ENCODE measurements around the gene CYP2W1.
A peak's percentile ranks its signal among the peaks of the same experiment; 100 is the strongest.
"Not testable (repeated sequence)": the region's sequence is repeated elsewhere in the genome, so short reads cannot be mapped to it uniquely, and the experiment has no call there.

CYP2W1 gene

DNA sequence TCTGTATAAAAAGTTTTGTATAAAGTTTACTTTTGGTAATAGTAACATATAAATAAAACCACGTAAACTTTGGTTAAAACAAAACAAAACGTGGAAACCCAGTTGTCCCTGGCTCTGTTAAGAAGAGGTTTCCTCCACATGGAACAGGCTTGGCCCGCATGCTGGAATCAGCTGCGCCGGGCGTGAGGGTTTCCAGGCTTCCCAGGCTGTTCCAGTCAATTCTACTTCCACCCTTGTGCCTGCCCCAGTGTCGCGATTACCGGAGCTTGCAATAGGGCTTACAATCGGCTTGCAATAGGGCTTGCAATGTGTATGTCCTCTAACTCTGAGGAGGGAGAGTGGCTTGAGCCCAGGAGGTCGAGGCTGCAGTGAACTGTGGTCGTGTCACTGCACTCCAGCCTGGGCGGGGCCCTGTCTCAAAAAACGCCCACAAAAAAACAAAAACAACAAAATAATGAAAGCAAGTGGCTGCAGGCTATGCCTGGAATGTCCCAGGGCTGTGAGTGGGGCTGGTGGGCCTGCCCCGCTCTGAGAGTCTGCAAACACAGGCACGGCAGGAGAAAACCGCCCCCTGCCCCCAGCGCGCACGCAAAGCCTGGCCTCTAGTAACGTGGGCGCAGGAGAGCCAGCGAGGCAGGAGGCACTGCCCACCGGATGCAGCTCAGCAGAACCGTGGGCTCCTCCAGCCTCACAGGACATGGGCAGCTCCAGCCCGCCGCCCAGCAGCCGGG is 16.3 kb downstream of the CYP2W1 start:
- DNase-seq (ENCODE audit: low spot score) = no peak

DNA sequence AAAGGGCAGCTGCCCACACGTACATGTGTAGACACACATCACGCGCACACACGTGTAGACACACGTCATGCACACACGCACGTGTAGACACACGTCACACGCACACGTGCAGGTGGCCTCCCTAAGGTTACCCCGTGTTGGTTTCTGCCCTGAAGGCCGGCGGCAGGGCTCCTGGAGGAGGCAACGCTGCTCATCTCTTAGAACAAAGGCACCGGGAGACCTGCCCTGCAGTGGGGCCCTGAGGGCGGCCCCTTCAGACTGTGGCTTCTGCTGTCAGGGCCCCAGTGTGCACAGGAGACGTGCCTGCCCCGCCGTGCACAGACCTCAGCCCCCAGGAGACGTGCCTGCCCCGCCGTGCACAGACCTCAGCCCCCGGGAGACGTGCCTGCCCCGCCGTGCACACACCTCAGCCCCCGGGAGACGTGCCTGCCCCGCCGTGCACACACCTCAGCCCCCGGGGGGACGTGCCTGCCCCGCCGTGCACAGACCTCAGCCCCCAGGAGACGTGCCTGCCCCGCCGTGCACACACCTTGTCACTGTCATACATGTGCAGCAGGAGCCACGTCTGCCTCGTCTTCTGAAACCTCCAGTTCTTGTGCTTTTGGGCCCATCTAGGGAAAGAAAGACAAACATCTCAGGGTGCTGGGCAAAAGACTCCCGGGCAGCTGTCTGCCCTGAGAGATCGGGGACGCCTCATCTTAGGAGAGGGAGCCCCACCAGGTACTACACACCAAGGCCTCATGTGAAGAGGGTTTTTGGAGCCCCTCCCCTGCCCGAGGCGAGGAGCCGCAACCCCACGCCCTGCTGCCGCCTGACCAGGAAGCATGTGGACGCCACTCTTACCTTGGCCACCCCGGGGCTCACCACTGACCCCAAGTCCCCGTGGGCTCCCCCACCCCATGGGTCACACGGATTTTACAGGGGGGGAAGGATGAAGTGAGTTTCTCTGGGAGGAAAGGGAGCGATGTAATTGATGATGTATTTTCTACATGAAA is 17.3 kb downstream of the CYP2W1 start:
- no peak for DNase-seq (ENCODE audit: low spot score)

DNA sequence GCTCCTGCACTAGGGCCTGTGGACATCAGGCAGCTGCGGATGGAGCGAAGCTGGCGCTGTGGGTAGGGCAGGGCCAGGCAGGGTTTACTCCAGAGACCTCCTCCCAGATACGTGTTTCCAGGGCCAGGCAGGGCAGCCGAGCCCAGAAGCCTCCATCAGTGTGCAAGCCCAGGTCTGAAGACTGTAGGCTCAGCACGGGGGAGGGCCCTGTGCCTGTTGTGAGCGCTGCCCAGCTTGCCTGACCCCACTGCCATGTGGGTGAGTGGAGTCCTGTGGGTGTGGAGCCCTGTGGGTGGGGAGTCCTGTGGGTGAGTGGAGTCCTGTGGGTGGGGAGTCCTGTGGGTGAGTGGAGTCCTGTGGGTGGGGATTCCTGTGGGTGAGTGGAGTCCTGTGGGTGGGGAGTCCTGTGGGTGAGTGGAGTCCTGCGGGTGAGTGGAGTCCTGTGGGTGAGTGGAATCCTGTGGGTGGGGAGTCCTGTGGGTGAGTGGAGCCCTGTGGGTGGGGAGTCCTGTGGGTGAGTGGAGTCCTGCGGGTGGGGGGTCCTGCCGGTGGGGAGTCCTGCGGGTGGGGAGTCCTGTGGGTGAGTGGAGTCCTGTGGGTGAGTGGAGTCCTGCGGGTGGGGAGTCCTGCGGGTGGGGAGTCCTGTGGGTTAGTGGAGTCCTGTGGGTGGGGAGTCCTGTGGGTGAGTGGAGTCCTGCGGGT is 18.2 kb downstream of the CYP2W1 start:
- DNase-seq (ENCODE audit: low spot score) = not testable (repeated sequence)

DNA sequence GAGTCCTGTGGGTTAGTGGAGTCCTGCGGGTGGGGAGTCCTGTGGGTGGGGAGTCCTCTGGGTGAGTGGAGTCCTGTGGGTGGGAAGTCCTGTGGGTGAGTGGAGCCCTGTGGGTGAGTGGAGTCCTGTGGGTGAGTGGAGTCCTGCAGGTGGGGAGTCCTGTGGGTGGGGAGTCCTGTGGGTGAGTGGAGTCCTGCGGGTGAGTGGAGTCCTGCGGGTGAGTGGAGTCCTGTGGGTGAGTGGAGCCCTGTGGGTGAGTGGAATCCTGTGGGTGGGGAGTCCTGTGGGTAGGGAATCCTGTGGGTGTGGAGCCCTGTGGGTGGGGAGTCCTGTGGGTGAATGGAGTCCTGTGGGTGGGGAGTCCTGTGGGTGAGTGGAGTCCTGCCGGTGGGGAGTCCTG is 19.0 kb downstream of the CYP2W1 start:
- not testable (repeated sequence) for DNase-seq (ENCODE audit: low spot score)

DNA sequence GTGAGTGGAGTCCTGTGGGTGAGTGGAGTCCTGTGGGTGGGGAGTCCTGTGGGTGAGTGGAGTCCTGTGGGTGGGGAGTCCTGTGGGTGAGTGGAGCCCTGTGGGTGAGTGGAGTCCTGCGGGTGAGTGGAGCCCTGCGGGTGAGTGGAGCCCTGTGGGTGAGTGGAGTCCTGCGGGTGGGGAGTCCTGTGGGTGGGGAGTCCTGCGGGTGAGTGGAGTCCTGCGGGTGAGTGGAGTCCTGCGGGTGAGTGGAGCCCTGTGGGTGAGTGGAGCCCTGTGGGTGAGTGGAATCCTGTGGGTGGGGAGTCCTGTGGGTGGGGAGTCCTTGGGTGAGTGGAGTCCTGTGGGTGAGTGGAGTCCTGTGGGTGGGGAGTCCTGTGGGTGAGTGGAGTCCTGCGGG is 19.5 kb downstream of the CYP2W1 start:
- not testable (repeated sequence) for DNase-seq (ENCODE audit: low spot score)

- no peak for DNase-seq (ENCODE audit: low spot score)
Measured at GRCh38 chr7:1004018-1004852, 21.3 kb downstream of the CYP2W1 start.

GRCh38 chr7:1005303-1005702 is 22.3 kb downstream of the CYP2W1 start:
- DNase-seq (ENCODE audit: low spot score) = no peak

- DNase-seq (ENCODE audit: low spot score) = no peak
Measured at GRCh38 chr7:1007901-1008300, 24.9 kb downstream of the CYP2W1 start.

- no peak for DNase-seq (ENCODE audit: low spot score)
Measured at GRCh38 chr7:1008733-1009363, 25.9 kb downstream of the CYP2W1 start.

DNA sequence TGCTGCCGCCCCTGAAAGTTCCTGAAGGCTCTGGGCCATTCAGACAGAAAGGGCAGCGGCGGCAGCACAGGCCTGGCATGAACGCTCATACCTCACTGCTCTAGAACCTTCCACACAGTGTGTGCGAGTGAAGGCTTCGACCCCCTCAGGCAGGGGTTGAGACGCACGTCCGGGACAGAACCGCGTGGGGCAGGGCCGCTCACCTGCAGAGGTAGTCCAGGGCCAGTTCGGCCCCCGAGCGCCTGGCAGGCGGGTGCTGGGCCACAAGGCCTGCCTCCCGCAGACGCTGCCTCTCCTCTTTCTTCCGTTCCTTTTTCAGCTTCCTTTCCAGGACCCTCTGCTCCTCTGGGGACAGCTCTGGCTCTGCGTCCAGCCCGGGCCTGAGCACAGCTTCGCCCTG is 26.8 kb downstream of the CYP2W1 start:
- no peak for DNase-seq (ENCODE audit: low spot score)

DNA sequence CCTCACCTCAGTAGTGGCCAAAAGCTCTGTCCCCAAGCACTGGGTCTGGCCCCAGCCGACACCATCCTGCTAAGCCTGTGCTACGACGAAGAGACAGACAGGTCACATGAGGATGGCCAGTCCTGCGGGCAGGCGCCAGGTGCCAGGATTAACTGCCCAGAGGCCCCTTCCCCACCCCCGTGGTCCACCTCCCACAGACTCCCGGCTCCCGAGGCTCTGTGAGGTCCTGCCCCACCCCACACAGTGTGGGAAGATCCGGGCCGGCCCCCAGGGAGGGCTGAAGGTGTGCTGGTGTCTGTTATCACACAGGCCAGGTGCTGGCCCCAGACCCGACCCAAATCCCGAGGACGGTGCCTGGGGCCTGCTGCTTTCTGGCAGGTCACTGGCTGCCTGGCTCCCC is 27.2 kb downstream of the CYP2W1 start:
- DNase-seq (ENCODE audit: low spot score) = no peak

GRCh38 chr7:1011297-1012003 is 28.5 kb downstream of the CYP2W1 start:
- peak; percentile 40 for DNase-seq (ENCODE audit: low spot score)

DNA sequence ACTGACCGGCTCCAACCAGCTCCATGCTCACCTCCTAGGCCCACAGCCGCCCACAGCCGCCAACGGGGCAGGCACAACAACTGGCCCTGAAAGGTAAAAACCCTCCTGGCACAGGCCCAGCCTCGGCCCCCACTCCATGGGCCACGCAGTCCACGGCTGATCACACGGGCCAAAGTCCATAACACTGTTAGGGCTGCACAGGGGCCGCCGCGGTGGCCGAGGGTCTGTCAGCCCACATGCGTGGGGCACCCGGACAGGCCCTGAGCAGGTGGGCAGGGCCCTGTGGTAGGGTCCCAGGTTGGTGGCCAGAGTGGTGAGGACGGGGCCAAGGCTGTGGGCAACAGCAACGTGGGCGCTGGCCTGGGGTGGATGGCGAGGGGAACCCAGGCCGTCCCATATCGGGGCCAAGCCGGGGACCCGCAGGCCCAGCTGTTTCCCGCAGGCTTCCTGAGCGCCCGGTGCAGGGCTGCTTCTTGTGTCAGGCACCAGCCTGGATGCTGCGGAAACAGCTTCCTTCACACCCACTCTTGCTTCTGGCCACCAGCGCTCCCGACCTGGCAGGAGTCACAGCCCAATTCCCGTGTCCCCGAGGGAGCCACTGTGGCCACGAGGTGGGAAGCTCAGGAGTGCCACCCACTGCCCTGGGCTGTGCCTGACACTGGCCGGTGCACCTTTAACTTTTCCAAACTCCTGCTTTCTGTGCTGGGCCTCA is 29.2 kb downstream of the CYP2W1 start:
- DNase-seq (ENCODE audit: low spot score) = no peak

DNA sequence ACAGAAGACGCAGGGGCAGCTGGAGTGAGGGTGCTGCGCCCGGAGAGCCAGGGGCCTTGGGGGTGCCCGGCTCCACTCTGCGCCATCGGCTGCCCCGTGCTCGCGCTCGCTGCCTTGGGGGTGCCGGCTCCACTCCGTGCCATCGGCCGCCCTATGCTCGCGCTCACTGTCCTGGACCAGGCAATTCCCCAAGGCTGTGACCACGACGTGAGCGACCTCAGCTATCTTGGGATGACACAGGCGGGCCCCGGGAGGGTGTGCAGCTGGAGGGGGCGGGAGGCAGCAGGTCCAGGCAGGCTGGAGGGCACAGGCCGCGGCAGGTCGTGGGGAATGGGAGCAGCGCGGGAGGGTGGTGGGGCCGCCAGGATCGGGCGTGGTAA is 29.7 kb downstream of the CYP2W1 start:
- DNase-seq (ENCODE audit: low spot score) = no peak

DNA sequence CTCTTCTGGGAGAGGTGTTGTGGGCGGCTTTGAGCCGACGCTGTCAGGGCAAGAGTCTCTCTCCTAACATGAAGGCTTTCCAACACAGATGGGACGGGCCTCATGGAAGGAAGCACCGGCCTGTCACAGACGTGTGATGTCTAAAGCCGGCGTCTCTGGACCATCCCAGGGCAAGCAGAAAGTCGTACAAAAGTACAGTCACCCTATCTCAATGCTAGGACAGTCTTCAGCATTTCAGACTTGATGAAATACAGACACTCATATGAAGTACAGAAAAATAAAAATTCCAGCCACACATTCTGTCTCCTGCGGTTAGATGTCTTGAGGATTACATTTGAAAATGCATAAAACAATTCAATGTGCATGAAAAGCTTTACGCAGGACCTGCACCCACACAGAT is 30.6 kb downstream of the CYP2W1 start:
- no peak for DNase-seq (ENCODE audit: low spot score)

- DNase-seq (ENCODE audit: low spot score) = no peak
Measured at GRCh38 chr7:1014681-1015080, 31.7 kb downstream of the CYP2W1 start.

DNA sequence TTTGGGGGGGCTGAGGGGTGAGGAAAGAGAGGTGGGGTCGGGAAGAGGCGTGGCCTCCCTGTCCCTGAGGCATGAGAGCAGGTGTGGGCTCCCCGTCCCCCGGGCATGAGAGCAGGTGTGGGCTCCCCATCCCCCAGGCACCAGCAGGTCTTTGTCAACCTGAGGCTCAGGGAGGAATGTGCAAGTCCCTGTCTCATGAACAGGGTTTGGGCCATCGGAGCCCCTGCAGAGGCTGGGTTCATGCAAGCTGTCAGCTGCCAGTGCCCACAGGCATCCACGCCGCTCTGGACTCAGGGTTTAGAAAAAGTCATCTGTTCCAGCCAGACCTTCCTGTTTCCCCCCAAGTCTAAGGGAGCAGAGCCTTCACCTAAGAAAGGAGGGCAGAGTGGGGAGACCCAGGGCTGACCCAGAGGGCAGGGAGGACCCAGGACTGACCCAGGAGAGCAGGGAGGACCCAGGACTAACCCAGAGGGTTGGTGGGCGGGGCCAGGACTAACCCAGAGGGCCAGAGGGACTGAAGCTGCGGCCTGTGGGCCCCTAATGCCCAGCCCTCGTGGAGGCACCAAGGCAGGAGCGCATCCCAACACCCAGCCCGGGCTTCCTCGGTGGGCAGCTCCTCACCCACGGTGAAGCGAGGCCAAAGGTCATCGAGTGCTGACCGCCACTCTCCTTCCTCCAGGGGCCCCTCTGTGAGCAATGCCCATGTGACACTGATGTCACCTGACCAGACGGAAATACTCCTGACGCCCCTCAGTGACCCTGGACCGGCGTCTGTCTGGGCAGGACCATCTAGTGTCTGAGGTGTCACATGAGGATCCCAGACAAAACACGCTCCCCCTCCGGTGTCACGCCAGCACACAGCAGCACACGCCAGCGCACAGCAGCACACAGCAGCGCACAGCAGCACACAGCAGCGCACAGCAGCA is 32.5 kb downstream of the CYP2W1 start:
- no peak for DNase-seq (ENCODE audit: low spot score)
